H1 (cell line): Measurements from ENCODE around the gene UNC80. TPM values are rescaled to one million over a fixed set of nuclear protein-coding genes. Genes with fewer than 3 reads are reported as not detected.

Experiments
- CTCF ChIA-PET: fragments of 300-600 bp; sonication (Branson Sonifier 250); formaldehyde crosslinking; loops from one replicate; lab custom pipeline; 2021; ENCODE audit not compliant: partially characterized antibody; lab: Charles Lee
- POLR2A ChIA-PET: fragments of 300-600 bp; sonication (Branson Sonifier 250); formaldehyde crosslinking; loops from one replicate; lab custom pipeline; 2021; ENCODE audit warnings: inconsistent platforms; ENCODE audit not compliant: partially characterized antibody; lab: Charles Lee
- DNase-seq, 2 experiments: peaks; one replicate each; pipeline versions ENCODE4 v3.0.0 to v3.0.0-alpha.2; 2010 to 2022; ENCODE audit warnings: low spot score in 2 of 2, low read depth in 1 of 2, mixed read lengths in 1 of 2
- FAIRE-seq: peaks from 2 replicates; lab custom pipeline; 2011; peaks lifted over from hg19 to GRCh38; lab: Jason Lieb, UNC
- H2AFZ ChIP-seq: 2 replicates; pipeline ENCODE4 v1.8.1; 2012; ENCODE audit warnings: low read length, inconsistent platforms
- H2AK5ac ChIP-seq: 2 replicates; pipeline ENCODE4 v1.6.1; 2013; ENCODE audit warnings: low read depth, low read length
- H2BK120ac ChIP-seq: replicated peaks from 2 replicates; pipeline ENCODE3; 2013; ENCODE audit warnings: low read depth, low read length, inconsistent platforms
- H2BK12ac ChIP-seq: 2 replicates; pipeline ENCODE4 v1.6.1; 2013; ENCODE audit warnings: low read depth, low read length
- H2BK15ac ChIP-seq: 2 replicates; pipeline ENCODE4 v1.6.1; 2013; ENCODE audit warnings: low read length
- H2BK20ac ChIP-seq: 2 replicates; pipeline ENCODE4 v1.6.1; 2013; ENCODE audit warnings: low read length
- H2BK5ac ChIP-seq: 2 replicates; pipeline ENCODE4 v1.6.1; 2013; ENCODE audit warnings: low read depth, low read length
- H3K14ac ChIP-seq: 2 replicates; pipeline ENCODE4 v1.6.1; 2013; ENCODE audit warnings: inconsistent platforms; ENCODE audit not compliant: insufficient read length
- H3K18ac ChIP-seq: 2 replicates; pipeline ENCODE4 v1.6.1; 2013; ENCODE audit warnings: low read length; ENCODE audit errors: extremely low read depth
- H3K23ac ChIP-seq: 2 replicates; pipeline ENCODE4 v1.6.1; 2013; ENCODE audit warnings: inconsistent platforms; ENCODE audit not compliant: insufficient read length
- H3K23me2 ChIP-seq: 2 replicates; pipeline ENCODE4 v1.6.1; 2013; ENCODE audit warnings: low read depth, low read length
- H3K27ac ChIP-seq: 2 replicates; pipeline ENCODE4 v1.6.1; 2011; ENCODE audit warnings: low read depth, low read length, inconsistent platforms
- H3K27me3 ChIP-seq, 4 experiments: replicated peaks in 1 of 4; 1 replicate in 1 of 4; 2 replicates in 3 of 4; pipeline versions ENCODE4 v1.6.1 to v1.8.1; 2011 to 2013; ENCODE audit warnings: low read length in 3 of 4, mild to moderate bottlenecking in 3 of 4, inconsistent platforms in 2 of 4, mixed read lengths in 2 of 4, moderate library complexity in 1 of 4; ENCODE audit not compliant: control insufficient read depth in 3 of 4, insufficient read depth in 3 of 4; ENCODE audit errors: extremely low read depth in 1 of 4
- H3K36me3 ChIP-seq, 4 experiments: 2 replicates each; pipeline versions ENCODE4 v1.6.1 to v1.8.1; 2011 to 2013; ENCODE audit warnings: mild to moderate bottlenecking in 4 of 4, low read length in 3 of 4, moderate library complexity in 2 of 4, control low read depth in 1 of 4, inconsistent platforms in 1 of 4; ENCODE audit not compliant: insufficient read depth in 4 of 4, control insufficient read depth in 2 of 4
- H3K4ac ChIP-seq: replicated peaks from 2 replicates; pipeline ENCODE3; 2013; ENCODE audit warnings: low read length, low read depth, mixed read lengths, inconsistent platforms; ENCODE audit not compliant: insufficient read length
- H3K4me1 ChIP-seq, 4 experiments: replicated peaks in 1 of 4; 1 replicate in 1 of 4; 2 replicates in 3 of 4; pipeline versions ENCODE4 v1.6.1 to v1.8.1; 2011 to 2013; ENCODE audit warnings: low read length in 3 of 4, inconsistent platforms in 2 of 4, mixed read lengths in 1 of 4; ENCODE audit not compliant: insufficient read depth in 4 of 4, control insufficient read depth in 3 of 4
- H3K4me2 ChIP-seq, 2 experiments: 2 replicates each; pipeline versions ENCODE4 v1.6.1 to v1.8.1; 2011 to 2013; ENCODE audit warnings: low read depth in 2 of 2, low read length in 2 of 2, control low read depth in 1 of 2, inconsistent platforms in 1 of 2, mild to moderate bottlenecking in 1 of 2; ENCODE audit not compliant: insufficient read depth in 1 of 2
- H3K4me3 ChIP-seq, 4 experiments: fragments of 200-600, 300-600 bp in 1 of 4; sonication (generic), shearing (Covaris generic), sonication (Bioruptor Twin) in 1 of 4; 2 replicates each; pipeline versions ENCODE4 v1.5.1 to v1.8.1; 2011 to 2016; ENCODE audit warnings: low read length in 4 of 4, low read depth in 3 of 4, control low read depth in 2 of 4, inconsistent platforms in 2 of 4, mild to moderate bottlenecking in 2 of 4, mixed read lengths in 1 of 4, moderate library complexity in 1 of 4; ENCODE audit not compliant: insufficient read depth in 2 of 4; ENCODE audit errors: extremely low read depth in 1 of 4
- H3K56ac ChIP-seq: replicated peaks from 2 replicates; pipeline ENCODE3; 2013; ENCODE audit warnings: low read depth, mild to moderate bottlenecking, mixed read lengths, low read length, inconsistent platforms; ENCODE audit not compliant: insufficient read length
- H3K79me1 ChIP-seq: 2 replicates; pipeline ENCODE4 v1.6.1; 2013; ENCODE audit warnings: low read depth, low read length, control low read depth
- H3K79me2 ChIP-seq, 2 experiments: 2 replicates each; pipeline versions ENCODE4 v1.6.1 to v1.8.1; 2012 to 2013; ENCODE audit warnings: low read length in 2 of 2, mild to moderate bottlenecking in 2 of 2, inconsistent platforms in 1 of 2; ENCODE audit not compliant: insufficient read depth in 2 of 2, control insufficient read depth in 1 of 2
- H3K9ac ChIP-seq, 4 experiments: replicated peaks in 1 of 4; 1 replicate in 1 of 4; 2 replicates in 3 of 4; pipeline versions ENCODE4 v1.6.1 to v1.8.1; 2011 to 2013; ENCODE audit warnings: low read depth in 3 of 4, low read length in 3 of 4, control low read depth in 2 of 4, mild to moderate bottlenecking in 2 of 4, moderate library complexity in 2 of 4, inconsistent platforms in 1 of 4; ENCODE audit errors: extremely low read depth in 1 of 4
- H3K9me3 ChIP-seq, 2 experiments: 2 replicates each; pipeline versions ENCODE4 v1.6.1 to v1.8.1; 2012 to 2013; ENCODE audit warnings: mild to moderate bottlenecking in 2 of 2, moderate library complexity in 2 of 2, control low read depth in 1 of 2, inconsistent platforms in 1 of 2, low read depth in 1 of 2, low read length in 1 of 2, mixed read lengths in 1 of 2; ENCODE audit not compliant: insufficient read depth in 2 of 2
- H4K20me1 ChIP-seq, 2 experiments: replicated peaks in 1 of 2; 2 replicates each; pipeline versions ENCODE3 to v1.8.1; 2011 to 2013; ENCODE audit warnings: inconsistent platforms in 2 of 2, low read length in 2 of 2, mild to moderate bottlenecking in 1 of 2; ENCODE audit not compliant: insufficient read depth in 2 of 2, control insufficient read depth in 1 of 2
- H4K5ac ChIP-seq: 2 replicates; pipeline ENCODE4 v1.6.1; 2013; ENCODE audit warnings: low read length, low read depth, mixed read lengths, inconsistent platforms; ENCODE audit not compliant: insufficient read length
- H4K8ac ChIP-seq: 2 replicates; pipeline ENCODE4 v1.8.0; 2013; ENCODE audit warnings: mild to moderate bottlenecking, moderate library complexity, low read length, inconsistent platforms; ENCODE audit not compliant: insufficient read depth; ENCODE audit errors: extremely low read depth
- H4K91ac ChIP-seq: replicated peaks from 2 replicates; pipeline ENCODE3; 2013; ENCODE audit warnings: low read length, mixed read lengths, inconsistent platforms; ENCODE audit not compliant: insufficient read length
- ATF2 ChIP-seq: IDR thresholded peaks from 2 replicates; pipeline ENCODE4 v1.6.1; 2012; ENCODE audit warnings: low read length, inconsistent platforms
- CEBPB ChIP-seq: IDR thresholded peaks from 2 replicates; pipeline ENCODE4 v1.6.1; 2012; ENCODE audit warnings: low read depth, low read length
- CREB1 ChIP-seq: IDR thresholded peaks from 2 replicates; pipeline ENCODE4 v1.6.1; 2012; ENCODE audit warnings: inconsistent platforms
- EZH2 ChIP-seq: fragments of 200-600 bp; sonication (generic); IDR thresholded peaks from 2 replicates; pipeline ENCODE4 v1.7.1; 2012; ENCODE audit warnings: low read depth, mild to moderate bottlenecking, moderate library complexity, low read length, inconsistent platforms; ENCODE audit not compliant: severe bottlenecking
- FOSL1 ChIP-seq: IDR thresholded peaks from 2 replicates; pipeline ENCODE4 v1.6.1; 2011; ENCODE audit warnings: mild to moderate bottlenecking, low read depth, low read length, moderate library complexity; ENCODE audit not compliant: insufficient read depth
- POU5F1 ChIP-seq: IDR thresholded peaks from 2 replicates; pipeline ENCODE4 v1.6.1; 2011; ENCODE audit warnings: low read depth, mild to moderate bottlenecking, low read length, moderate library complexity
- RXRA ChIP-seq: IDR thresholded peaks from 2 replicates; pipeline ENCODE4 v1.6.1; 2011; ENCODE audit warnings: low read depth, mild to moderate bottlenecking, low read length, moderate library complexity; ENCODE audit not compliant: insufficient read depth
- SIN3A ChIP-seq, 2 experiments: IDR thresholded peaks in 1 of 2; conservative IDR thresholded peaks in 1 of 2; 2 replicates each; pipeline ENCODE4 v1.6.1; 2011 to 2012; ENCODE audit warnings: low read length in 2 of 2, improper control_type of control experiment in 1 of 2, low read depth in 1 of 2, mild to moderate bottlenecking in 1 of 2
- SUZ12 ChIP-seq: fragments of 200-600 bp; sonication (generic); IDR thresholded peaks from 2 replicates; pipeline ENCODE4 v1.6.1; 2012; ENCODE audit warnings: mild to moderate bottlenecking, inconsistent platforms, low read length, moderate library complexity, mixed read lengths
- TAF7 ChIP-seq: optimal IDR thresholded peaks from 2 replicates; pipeline ENCODE3; 2011; ENCODE audit warnings: low read depth, mild to moderate bottlenecking, inconsistent platforms, low read length, moderate library complexity, borderline replicate concordance
- USF2 ChIP-seq: IDR thresholded peaks from 2 replicates; pipeline ENCODE4 v1.6.1; 2011; ENCODE audit warnings: low read length, improper control_type of control experiment
- WGBS, 2 experiments: shearing (Covaris generic) in 1 of 2; methylation state at CpG; one replicate each; pipeline versions ENCODE4 v1.1.6 to v1.1.7; 2013 to 2015; ENCODE audit warnings: low lambda C conversion rate in 2 of 2, mixed read lengths in 2 of 2, inconsistent platforms in 1 of 2, low coverage in 1 of 2, missing lambda C conversion rate in 1 of 2; ENCODE audit not compliant: insufficient replicate concordance in 2 of 2, insufficient coverage in 1 of 2, insufficient read length in 1 of 2; ENCODE audit errors: extremely low coverage in 1 of 2, missing lambda C conversion rate in 1 of 2; 5-methylcytosine and 5-hydroxymethylcytosine counted together
- polyA plus RNA-seq, 7 experiments: library from polyadenylated mRNA; depleted of rRNA in 3 of 7; stranded (reverse) in 5 of 7; unstranded in 2 of 7; fragments of >200 nt in 5 of 7; fragments of 200-250 nt in 2 of 7; gene quantifications; 1 replicate in 5 of 7; 2 replicates in 1 of 7; 4 replicates in 1 of 7; pipeline versions ENCODE4 v1.2.1 to v1.2.3, GENCODE V29; 2011 to 2013; ENCODE audit warnings: missing spikeins in 2 of 7, mixed read lengths in 2 of 7
- total RNA-seq: library from RNA; stranded (reverse); fragmentation: NEBNext Ultra II Directional; extraction: Animal tissue kit (Norgen Biotek cat#: 25700); gene quantifications from 2 replicates; pipeline ENCODE4 v1.2.1, GENCODE V29; 2021

The UNC80 gene
- total and polyA plus RNA-seq, 2 of the 8 experiments (the other 6 are each of a cell fraction or from before 2014, with no cell fraction given), result 0.53 to 0.56 TPM

GRCh38 chr2:209872675-209873074 is 101.0 kb downstream of the UNC80 start:
- H2BK120ac ChIP-seq, result no peak overlapping the region
- H3K23me2 ChIP-seq, result no peaks in the 10 kb centered on the region
- no peaks in the 10 kb centered on the region for H3K9me3 ChIP-seq
- no peak overlapping the region for H4K5ac ChIP-seq
- H3K9ac ChIP-seq, result no peak overlapping the region
- no peak overlapping the region for H2BK20ac ChIP-seq
- no peaks in the 10 kb centered on the region for H4K20me1 ChIP-seq
- no peak overlapping the region for H2AK5ac ChIP-seq
- ChIA-PET CTCF (no interaction called here), POLR2A (interaction anchor here (0.7 to 1.1 kb wide), 2 partner anchors 23 to 88 kb away, joined by 3 to 4 read pairs; no protein-coding TSS in a partner anchor)
- no peak overlapping the region for H3K23ac ChIP-seq
- no peak overlapping the region for H2BK5ac ChIP-seq
- 0 out of 2 replicates have a peak overlapping the region, but pooled peaks have one; percentile 45 for H2AFZ ChIP-seq
- no peaks in the 10 kb centered on the region for H3K79me2 ChIP-seq
- H2BK15ac ChIP-seq, result no peak overlapping the region
- H3K79me1 ChIP-seq, result no peaks in the 10 kb centered on the region
- H4K91ac ChIP-seq, result no peak overlapping the region
- H3K14ac ChIP-seq, result no peak overlapping the region
- no peaks in the 10 kb centered on the region for H3K36me3 ChIP-seq
- no peak overlapping the region for H2BK12ac ChIP-seq
- FAIRE-seq (peak; percentile 78), DNase-seq (peak; percentile 31 to 50)
- no peak overlapping the region for H4K8ac ChIP-seq
- 69% methylated on average over 9 of the region's 9 CpGs; no CpG with 5 or more reads in 1 of the 2 experiments for WGBS, 2 experiments
- H3K4me1 ChIP-seq, result peaks cover 0 to 2% (median 0%) of the 10 kb centered on the region in 4 experiments; a peak in 1 of 7 replicates
- no peak overlapping the region for H3K56ac ChIP-seq
- no peak overlapping the region; a peak in 1 of 4 replicates for H3K4me2 ChIP-seq
- H3K27ac ChIP-seq, result no peak overlapping the region
- H3K4me3 ChIP-seq, result no peak overlapping the region
- no peak overlapping the region for H3K4ac ChIP-seq
- H3K18ac ChIP-seq, result no peak overlapping the region
- H3K27me3 ChIP-seq, result no peaks in the 10 kb centered on the region
- TF ChIP-seq CREB1 (no peak), EZH2 (no peak), RXRA (no peak), ATF2 (no peak), TAF7 (no peak), SUZ12 (no peak), FOSL1 (no peak), POU5F1 (no peak), USF2 (peak; percentile 62), SIN3A (conservative IDR thresholded peaks at IDR 0.05 in 1 of 2, IDR thresholded peaks at IDR 0.05 in 1 of 2; ENCODE audit: low read depth in 1 of 2, low read length in 2 of 2) (no peak), CEBPB (no peak)
